Neural crest cell (in vitro differentiated cells): ENCODE data around the gene ACTN4. TPM values are rescaled to one million over a fixed set of nuclear protein-coding genes. Genes with fewer than 3 reads are reported as not detected.

Experiments used
- DNase-seq: peaks from one replicate; pipeline ENCODE4 v3.0.0; 2021; ENCODE audit warnings: low read depth, mixed read lengths, low spot score
- H3K27ac Mint-ChIP-seq: one replicate; pipeline ENCODE4 v1.8.0; 2021; ENCODE audit warnings: mild to moderate bottlenecking, mixed read lengths; ENCODE audit not compliant: unreplicated experiment
- H3K27me3 Mint-ChIP-seq: 2 replicates; pipeline ENCODE4 v1.8.0; 2021; ENCODE audit warnings: low read depth, mild to moderate bottlenecking, mixed read lengths
- H3K36me3 Mint-ChIP-seq: 2 replicates; pipeline ENCODE4 v1.8.0; 2021; ENCODE audit warnings: low read depth, mild to moderate bottlenecking, mixed read lengths
- H3K4me1 Mint-ChIP-seq: 2 replicates; pipeline ENCODE4 v1.8.0; 2021; ENCODE audit warnings: mixed read lengths
- H3K4me3 Mint-ChIP-seq: one replicate; pipeline ENCODE4 v1.8.0; 2021; ENCODE audit warnings: mild to moderate bottlenecking, mixed read lengths
- H3K9me3 Mint-ChIP-seq: 2 replicates; pipeline ENCODE4 v1.8.0; 2021; ENCODE audit warnings: mixed read lengths
- CTCF ChIP-seq: fragments of 200-600 bp; sonication (generic); conservative IDR thresholded peaks from 2 replicates; pipeline ENCODE4 v1.5.0; 2021; ENCODE audit warnings: antibody characterized with exemption, mild to moderate bottlenecking
- total RNA-seq: library from RNA; stranded (reverse); gene quantifications from 2 replicates; pipeline ENCODE4 v1.2.1, GENCODE V29; 2021

ACTN4 gene
- total RNA-seq, 1 donor from 2014 or later, result 324 TPM

- H3K4me1 Mint-ChIP-seq, result peaks cover 25% of the 10 kb centered on the region
- H3K36me3 Mint-ChIP-seq, result peaks cover 10% of the 10 kb centered on the region
These were observed 63.7 kb downstream of the ACTN4 start for GRCh38 chr19:38710928-38711725.

GRCh38 chr19:38711726-38712153, 64.3 kb downstream of the ACTN4 start:
- Mint-ChIP-seq H3K4me1 (peaks cover 24% of the 10 kb centered on the region), H3K36me3 (peaks cover 10% of the 10 kb centered on the region), H3K27ac (no peak overlapping the region), H3K9me3 (no peaks in the 10 kb centered on the region), H3K4me3 (no peak overlapping the region), H3K27me3 (no peaks in the 10 kb centered on the region)
- no peak for TF ChIP-seq CTCF
- no peak for DNase-seq

More at GRCh38 chr19:38710928-38711725, 63.7 kb downstream of the ACTN4 start:
- H3K9me3 Mint-ChIP-seq, result no peaks in the 10 kb centered on the region
- no peak for DNase-seq
- H3K27me3 Mint-ChIP-seq, result no peaks in the 10 kb centered on the region
- peak overlapping the region; percentile 36 for H3K4me3 Mint-ChIP-seq
- no peak for TF ChIP-seq CTCF
- no peak overlapping the region for H3K27ac Mint-ChIP-seq

- H3K36me3 Mint-ChIP-seq, result peaks cover 10% of the 10 kb centered on the region
These were observed 64.8 kb downstream of the ACTN4 start for GRCh38 chr19:38712161-38712748.

GRCh38 chr19:38713227-38713649, 65.8 kb downstream of the ACTN4 start:
- DNase-seq, result no peak
- TF ChIP-seq CTCF, result no peak
- Mint-ChIP-seq H3K4me3 (no peak overlapping the region), H3K4me1 (peaks cover 19% of the 10 kb centered on the region), H3K9me3 (no peaks in the 10 kb centered on the region), H3K27ac (no peak overlapping the region), H3K27me3 (no peaks in the 10 kb centered on the region), H3K36me3 (peaks cover 6% of the 10 kb centered on the region)

More at GRCh38 chr19:38712161-38712748, 64.8 kb downstream of the ACTN4 start:
- Mint-ChIP-seq H3K9me3 (no peaks in the 10 kb centered on the region), H3K4me3 (no peak overlapping the region), H3K27ac (no peak overlapping the region), H3K4me1 (peaks cover 19% of the 10 kb centered on the region), H3K27me3 (no peaks in the 10 kb centered on the region)
- TF ChIP-seq CTCF, result no peak
- no peak for DNase-seq

GRCh38 chr19:38713865-38714264, 66.4 kb downstream of the ACTN4 start:
- H3K4me3 Mint-ChIP-seq, result no peak overlapping the region
- H3K27ac Mint-ChIP-seq, result no peak overlapping the region
- H3K36me3 Mint-ChIP-seq, result peaks cover 4% of the 10 kb centered on the region

More at GRCh38 chr19:38713865-38714264, 66.4 kb downstream of the ACTN4 start:
- H3K27me3 Mint-ChIP-seq, result no peaks in the 10 kb centered on the region
- no peaks in the 10 kb centered on the region for H3K9me3 Mint-ChIP-seq
- peaks cover 23% of the 10 kb centered on the region for H3K4me1 Mint-ChIP-seq
- DNase-seq, result no peak
- no peak for TF ChIP-seq CTCF
